GM23248 (cell line): ENCODE measurements around the gene NBEAL2.

Experiments
- EZH2 ChIP-seq: fragments of 200-600 bp; sonication (generic); IDR thresholded peaks from 2 replicates; pipeline ENCODE4 v1.6.1; 2018; ENCODE audit warnings: antibody characterized with exemption, mild to moderate bottlenecking; ENCODE audit not compliant: insufficient read depth, poor library complexity, severe bottlenecking
- EZH2phosphoT487 ChIP-seq: fragments of 200-600 bp; sonication (generic); IDR thresholded peaks from 2 replicates; pipeline ENCODE4 v1.6.1; 2018; ENCODE audit warnings: antibody characterized with exemption, moderate library complexity, mild to moderate bottlenecking, low read depth; ENCODE audit not compliant: insufficient read depth

DNA sequence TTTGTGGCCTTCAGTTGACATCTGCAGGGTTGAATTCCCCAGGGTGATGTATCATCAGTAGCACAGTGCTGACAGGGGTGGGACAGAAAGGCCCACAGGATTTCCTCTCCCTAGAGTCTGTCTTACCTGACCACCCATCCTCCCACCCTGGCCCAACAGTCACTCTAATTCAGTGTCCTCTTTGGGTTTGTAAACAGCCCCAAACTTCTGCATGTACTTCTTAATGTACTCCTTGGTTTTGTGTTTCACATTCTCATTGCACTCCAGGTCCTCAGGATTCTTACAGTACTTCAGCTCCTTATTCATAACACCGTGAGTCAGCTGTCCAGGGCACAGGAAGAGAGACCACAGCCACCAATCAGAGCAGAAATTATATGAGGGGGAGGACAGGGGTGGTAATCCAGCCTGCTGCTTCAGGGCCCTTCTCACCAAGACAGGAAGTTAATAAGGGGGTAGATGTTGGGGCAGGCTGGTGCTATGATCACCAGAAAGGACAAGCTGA, 37.5 kb downstream of the NBEAL2 start:
- TF ChIP-seq EZH2, result no peak
- TF ChIP-seq EZH2phosphoT487, result 0 out of 2 replicates have a peak, but pooled peaks have one; percentile 26
